Vagina (tissue), 2 donors: Measurements from ENCODE around the gene NGB.

Experiments
- POLR2A ChIP-seq, 2 donors: fragments of 450-650 bp; IDR thresholded peaks; one replicate each; pipeline ENCODE4 v1.6.1; 2017; ENCODE audit warnings: antibody characterized with exemption in 2 of 2, mild to moderate bottlenecking in 2 of 2, moderate library complexity in 2 of 2
- TF ChIP-seq, protein P1 (sequence below), 3 experiments: fragments of 450-650 bp in 2 of 3; fragments of 200-600 bp in 1 of 3; sonication (generic) in 1 of 3; IDR thresholded peaks; one replicate each; pipeline ENCODE4 v1.5.1; 2017 to 2019; ENCODE audit warnings: antibody characterized with exemption in 3 of 3, mild to moderate bottlenecking in 2 of 3, moderate library complexity in 2 of 3

DNA sequence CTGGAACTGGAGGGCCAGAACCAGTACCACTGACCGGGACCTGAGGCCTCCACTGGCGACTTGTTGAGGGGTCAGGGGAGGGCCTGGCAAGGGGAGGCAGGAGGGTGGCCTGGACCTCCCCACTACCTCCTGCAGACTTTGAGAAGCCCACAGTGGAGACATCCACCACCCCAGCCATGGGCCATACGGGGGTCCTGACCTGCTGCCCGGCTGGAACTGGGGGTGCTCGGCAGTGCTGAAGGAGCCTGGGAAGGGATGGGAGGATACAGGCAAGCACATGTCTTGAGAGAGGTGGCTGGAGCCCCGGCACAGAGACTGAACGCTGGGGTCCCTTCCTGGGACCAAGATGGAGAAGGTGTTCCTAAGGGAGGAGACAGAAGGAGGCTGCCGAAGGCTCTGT lies 14.3 kb downstream of the NGB start:
- TF ChIP-seq, protein P1, sequence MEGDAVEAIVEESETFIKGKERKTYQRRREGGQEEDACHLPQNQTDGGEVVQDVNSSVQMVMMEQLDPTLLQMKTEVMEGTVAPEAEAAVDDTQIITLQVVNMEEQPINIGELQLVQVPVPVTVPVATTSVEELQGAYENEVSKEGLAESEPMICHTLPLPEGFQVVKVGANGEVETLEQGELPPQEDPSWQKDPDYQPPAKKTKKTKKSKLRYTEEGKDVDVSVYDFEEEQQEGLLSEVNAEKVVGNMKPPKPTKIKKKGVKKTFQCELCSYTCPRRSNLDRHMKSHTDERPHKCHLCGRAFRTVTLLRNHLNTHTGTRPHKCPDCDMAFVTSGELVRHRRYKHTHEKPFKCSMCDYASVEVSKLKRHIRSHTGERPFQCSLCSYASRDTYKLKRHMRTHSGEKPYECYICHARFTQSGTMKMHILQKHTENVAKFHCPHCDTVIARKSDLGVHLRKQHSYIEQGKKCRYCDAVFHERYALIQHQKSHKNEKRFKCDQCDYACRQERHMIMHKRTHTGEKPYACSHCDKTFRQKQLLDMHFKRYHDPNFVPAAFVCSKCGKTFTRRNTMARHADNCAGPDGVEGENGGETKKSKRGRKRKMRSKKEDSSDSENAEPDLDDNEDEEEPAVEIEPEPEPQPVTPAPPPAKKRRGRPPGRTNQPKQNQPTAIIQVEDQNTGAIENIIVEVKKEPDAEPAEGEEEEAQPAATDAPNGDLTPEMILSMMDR (IDR thresholded peaks at IDR 0.05): no peak
- TF ChIP-seq POLR2A (IDR thresholded peaks at IDR 0.05): no peak
